ENCODE data around the gene ANKRD6. TPM values are rescaled to one million over a fixed set of nuclear protein-coding genes. Genes with fewer than 3 reads are reported as not detected.
"Not testable (repeated sequence)": the region's sequence is repeated elsewhere in the genome, so short reads cannot be mapped to it uniquely, and the experiment has no call there.

The ANKRD6 gene
- 10 to 100 TPM in 4 of 10 donors, 1 to 10 TPM in 6; 5.6 to 14.1 (median 8.4) TPM for polyA plus RNA-seq (ENCODE audit: insufficient read length in 10 of 10)
- long read RNA-seq, donor 1, partial matches to known transcripts: 16 of 22 reads
- long read RNA-seq, donor 1, other reads (novel, unspliced or antisense): 5 of 22 reads
- long read RNA-seq, donor 2: 0 reads
- long read RNA-seq, donor 3: 0 reads
- long read RNA-seq, donor 4: 0 reads
- long read RNA-seq, donor 5: 0 reads
- long read RNA-seq, donor 6, full-length matches to known transcripts: 3 of 3 reads
- long read RNA-seq, donor 6, partial matches to known transcripts: 0 of 3 reads
- long read RNA-seq, donor 6, other reads (novel, unspliced or antisense): 0 of 3 reads
- long read RNA-seq, donor 7, partial matches to known transcripts: 6 of 31 reads
- long read RNA-seq, donor 7, other reads (novel, unspliced or antisense): 25 of 31 reads
- long read RNA-seq, donor 8: 0 reads
- long read RNA-seq, donor 9: 0 reads

GRCh38 chr6:89432875-89433251 is at the start of gene ANKRD6:
TSS of gene ANKRD6 (plus strand) at chr6:89433152. CDS start at chr6:89566977, 133,825 bp downstream.
- peak in 2 of 3 donors; percentile 79 to 85 for DNase-seq

- peak; percentile 31 to 82 (median 44) for DNase-seq
Measured at GRCh38 chr6:89385156-89385667, 47.7 kb upstream of the ANKRD6 start.

GRCh38 chr6:89385846-89386245 is 47.1 kb upstream of the ANKRD6 start:
- DNase-seq: peak in 1 of 3 donors; percentile 14

- DNase-seq: no peak
Measured at GRCh38 chr6:89386917-89387491, 45.9 kb upstream of the ANKRD6 start.

GRCh38 chr6:89387516-89388201 is 45.3 kb upstream of the ANKRD6 start:
- no peak for DNase-seq

GRCh38 chr6:89388846-89389245 is 44.1 kb upstream of the ANKRD6 start:
- DNase-seq: no peak

- no peak for DNase-seq
Measured at GRCh38 chr6:89392823-89393222, 40.1 kb upstream of the ANKRD6 start.

GRCh38 chr6:89393659-89394058 is 39.3 kb upstream of the ANKRD6 start:
- DNase-seq: no peak

GRCh38 chr6:89397884-89398283 is 35.1 kb upstream of the ANKRD6 start:
- not testable (repeated sequence) for DNase-seq

- no peak for DNase-seq
Measured at GRCh38 chr6:89398762-89399525, 34.0 kb upstream of the ANKRD6 start.

- no peak for DNase-seq
Measured at GRCh38 chr6:89400050-89400449, 32.9 kb upstream of the ANKRD6 start.

- DNase-seq: no peak
Measured at GRCh38 chr6:89400912-89401399, 32.0 kb upstream of the ANKRD6 start.

GRCh38 chr6:89402776-89403175 is 30.2 kb upstream of the ANKRD6 start:
- DNase-seq: no peak

- DNase-seq: no peak
Measured at GRCh38 chr6:89404512-89404911, 28.4 kb upstream of the ANKRD6 start.

- no peak for DNase-seq
Measured at GRCh38 chr6:89406141-89406540, 26.8 kb upstream of the ANKRD6 start.

- DNase-seq: no peak
Measured at GRCh38 chr6:89409461-89410035, 23.4 kb upstream of the ANKRD6 start.

GRCh38 chr6:89410231-89410761 is 22.7 kb upstream of the ANKRD6 start:
- no peak for DNase-seq

- DNase-seq: peak in 1 of 3 donors; percentile 39
Measured at GRCh38 chr6:89410788-89411144, 22.2 kb upstream of the ANKRD6 start.

GRCh38 chr6:89411145-89412070 is 21.5 kb upstream of the ANKRD6 start:
- DNase-seq: peak; percentile 43 to 81 (median 52)
